Adrenal gland (tissue), 12 donors: ENCODE data around the gene SLC44A4. TPM values are rescaled to one million over a fixed set of nuclear protein-coding genes. Genes with fewer than 3 reads are reported as not detected.
A peak's percentile ranks its signal among the peaks of the same experiment; 100 is the strongest.

ENCODE experiments used
- DNase-seq, 7 donors: peaks; one replicate each; pipeline ENCODE4 v3.0.0-alpha.2; 2019 to 2020
- H3K27ac ChIP-seq, 5 donors: fragments of 200-600 bp; sonication (generic) in 4 of 5; 1 replicate in 3 of 5; 2 replicates in 2 of 5; pipeline versions ENCODE4 v1.5.1 to v1.8.0; 2016 to 2020; ENCODE audit warnings: mild to moderate bottlenecking in 1 of 5
- H3K27me3 ChIP-seq: fragments of 200-600 bp; 2 replicates; pipeline ENCODE4 v1.8.0; 2021
- H3K36me3 ChIP-seq, 2 donors: fragments of 200-600 bp; replicated peaks in 1 of 2; 1 replicate in 1 of 2; 2 replicates in 1 of 2; pipeline versions ENCODE4 v1.5.1 to v1.8.0; 2018 to 2022
- H3K4me1 ChIP-seq, 2 donors: fragments of 200-600 bp; replicated peaks in 1 of 2; 1 replicate in 1 of 2; 2 replicates in 1 of 2; pipeline versions ENCODE4 v1.5.1 to v1.8.0; 2018 to 2021
- H3K4me3 ChIP-seq, 4 donors: fragments of 200-600 bp; sonication (generic) in 3 of 4; one replicate each; pipeline ENCODE4 v1.5.1; 2016 to 2018
- H3K9me3 ChIP-seq, 3 donors: fragments of 200-600 bp; sonication (generic) in 1 of 3; replicated peaks in 1 of 3; 1 replicate in 2 of 3; 2 replicates in 1 of 3; pipeline versions ENCODE4 v1.5.1 to v1.8.0; 2016 to 2021
- CTCF ChIP-seq, 6 experiments: fragments of 450-650 bp in 4 of 6; fragments of 200-600 bp in 2 of 6; sonication (generic) in 1 of 6; IDR thresholded peaks; 1 replicate in 5 of 6; 2 replicates in 1 of 6; pipeline versions ENCODE4 v1.5.1 to v1.8.0; 2016 to 2021; ENCODE audit warnings: antibody characterized with exemption in 6 of 6, mild to moderate bottlenecking in 2 of 6, moderate library complexity in 1 of 6
- POLR2A ChIP-seq, 2 donors: fragments of 450-650 bp; IDR thresholded peaks; one replicate each; pipeline ENCODE4 v1.6.1; 2017; ENCODE audit warnings: antibody characterized with exemption in 2 of 2, mild to moderate bottlenecking in 2 of 2, moderate library complexity in 1 of 2
- WGBS, 4 donors: extraction: QIAGEN DNeasy Blood & Tissue Kit in 2 of 4; methylation state at CpG; one replicate each; pipeline versions ENCODE4 v1.1.5 to v1.1.7; 2013 to 2017; 5-methylcytosine and 5-hydroxymethylcytosine counted together
- intact Hi-C, 2 donors: fragments of 100-400 bp; cut with DNase I; formaldehyde crosslinking; loops; one replicate each; pipeline versions ENCODE4 v1.14.1 to v1.15.0; 2022 to 2023
- polyA plus RNA-seq, 3 donors: library from polyadenylated mRNA; stranded (reverse); fragments of 200-250 nt in 2 of 3; fragments of 350-450 nt in 1 of 3; fragmentation: Illumina TruSeq in 1 of 3; extraction: RNeasy Lipid Tissue Mini Kit (QIAGEN cat#74804) in 1 of 3; gene quantifications; one replicate each; pipeline ENCODE4 v1.2.3, GENCODE V29; 2013 to 2014
- total RNA-seq, 9 donors: library from RNA; depleted of rRNA in 4 of 9; stranded (reverse); fragments of >200 nt in 4 of 9; fragments of 120-200 nt in 1 of 9; fragmentation: NEBNext Ultra II Directional in 1 of 9; extraction: Animal tissue kit (Norgen Biotek cat#: 25700) in 1 of 9; gene quantifications; one replicate each; pipeline versions ENCODE4 v1.1.0 to v1.2.4, GENCODE V29; 2013 to 2023
- donor health status: healthy with polysubstance abuse.
- donor health status: Bipolar disorder and iron deficiency.
- donor health status: DM: yes; HTN: yes; CAD: no.
- donor health status: DM: no; HTN: no; CAD: no.
- donor health status: DM: no; HTN: no; CAD: no.
- donor health status: DM: yes; HTN: yes; CAD: no.

Gene SLC44A4
- total and polyA plus RNA-seq, 12 donors: 1.2 to 30.1 (median 12.7) TPM

- Histone ChIP-seq H3K36me3 (peaks cover 0 to 28% of the 10 kb centered on the region in 2 donors), H3K9me3 (no peaks in the 10 kb centered on the region), H3K4me3 (no peak overlapping the region), H3K27ac (peak overlapping the region in 3 of 5 donors; percentile 44 to 83 (median 64)), H3K4me1 (peaks cover 4 to 10% of the 10 kb centered on the region in 2 donors), H3K27me3 (no peaks in the 10 kb centered on the region)
- TF ChIP-seq POLR2A (IDR thresholded peaks at IDR 0.05) (peak in 1 of 2 donors; percentile 13), CTCF (IDR thresholded peaks at IDR 0.05) (no peak)
- peak in 6 of 7 donors; percentile 62 to 76 (median 76) for DNase-seq
- intact Hi-C loops: no loop called here
- 21 to 45% (median 31%) methylated on average over 2 to 3 of the region's 3 CpGs for WGBS, 4 donors
These were observed 1.6 kb downstream of the SLC44A4 start for GRCh38 chr6:31877125-31877650.

- H3K27ac ChIP-seq: no peak overlapping the region
- 91 to 95% (median 94%) methylated on average over 7 of the region's 7 CpGs for WGBS, 4 donors
These were observed 2.4 kb downstream of the SLC44A4 start for GRCh38 chr6:31876357-31876756.

GRCh38 chr6:31875877-31876276, 2.9 kb downstream of the SLC44A4 start:
- intact Hi-C loops: no loop called here
- H3K27me3 ChIP-seq: no peaks in the 10 kb centered on the region
- no peak for DNase-seq
- H3K36me3 ChIP-seq: peaks cover 0 to 15% of the 10 kb centered on the region in 2 donors
- no peak overlapping the region for H3K4me3 ChIP-seq
- no peaks in the 10 kb centered on the region for H3K9me3 ChIP-seq
- no peak overlapping the region for H3K27ac ChIP-seq
- TF ChIP-seq POLR2A (IDR thresholded peaks at IDR 0.05): no peak
- TF ChIP-seq CTCF (IDR thresholded peaks at IDR 0.05): no peak
- peaks cover 8 to 22% of the 10 kb centered on the region in 2 donors for H3K4me1 ChIP-seq
- 71 to 79% (median 73%) methylated on average over 5 of the region's 5 CpGs for WGBS, 4 donors

More at GRCh38 chr6:31876357-31876756, 2.4 kb downstream of the SLC44A4 start:
- Histone ChIP-seq H3K27me3 (no peaks in the 10 kb centered on the region), H3K9me3 (no peaks in the 10 kb centered on the region), H3K4me3 (no peak overlapping the region), H3K4me1 (peaks cover 3 to 17% of the 10 kb centered on the region in 2 donors), H3K36me3 (peaks cover 0 to 20% of the 10 kb centered on the region in 2 donors)
- TF ChIP-seq CTCF (IDR thresholded peaks at IDR 0.05): no peak
- no peak for TF ChIP-seq POLR2A (IDR thresholded peaks at IDR 0.05)
- DNase-seq: no peak
- intact Hi-C loops: no loop called here

- intact Hi-C loops: no loop called here
These were observed 3.8 kb downstream of the SLC44A4 start for GRCh38 chr6:31874836-31875572.

More at GRCh38 chr6:31874836-31875572, 3.8 kb downstream of the SLC44A4 start:
- DNase-seq: no peak
- Histone ChIP-seq H3K4me1 (peaks cover 16 to 29% of the 10 kb centered on the region in 2 donors), H3K9me3 (no peaks in the 10 kb centered on the region), H3K4me3 (no peak overlapping the region), H3K27ac (peak overlapping the region in 1 of 5 donors; percentile 38), H3K27me3 (no peaks in the 10 kb centered on the region), H3K36me3 (peaks cover 0 to 6% of the 10 kb centered on the region in 2 donors)
- WGBS, 4 donors: 84 to 91% (median 91%) methylated on average over 5 of the region's 5 CpGs
- TF ChIP-seq POLR2A (IDR thresholded peaks at IDR 0.05): no peak
- TF ChIP-seq CTCF (IDR thresholded peaks at IDR 0.05): no peak
